Kidney (tissue), 11 donors: Measurements from ENCODE around the gene NUTM2E. TPM values are rescaled to one million over a fixed set of nuclear protein-coding genes. Genes with fewer than 3 reads are reported as not detected.
"Not testable (repeated sequence)": the region's sequence is repeated elsewhere in the genome, so short reads cannot be mapped to it uniquely, and the experiment has no call there.

Source experiments
- DNase-seq, 5 donors: peaks; one replicate each; pipeline ENCODE4 v3.0.0-alpha.2; 2013 to 2020
- FAIRE-seq: peaks from 2 replicates; lab custom pipeline; 2012; peaks lifted over from hg19 to GRCh38; lab: Jason Lieb, UNC
- H3K27ac ChIP-seq, 2 donors: one replicate each; pipeline ENCODE4 v1.7.0; 2013; ENCODE audit warnings: low read depth in 2 of 2, low read length in 2 of 2, inconsistent platforms in 1 of 2
- H3K27me3 ChIP-seq: one replicate; pipeline ENCODE4 v1.7.1; 2013; ENCODE audit warnings: low read length, inconsistent platforms; ENCODE audit not compliant: control insufficient read depth, insufficient read depth
- H3K36me3 ChIP-seq, 3 donors: one replicate each; pipeline versions ENCODE4 v1.7.0 to v1.7.1; 2013; ENCODE audit warnings: low read length in 3 of 3, control low read depth in 1 of 3, inconsistent platforms in 1 of 3; ENCODE audit not compliant: insufficient read depth in 3 of 3, control insufficient read depth in 2 of 3
- H3K4me1 ChIP-seq, 3 donors: one replicate each; pipeline versions ENCODE4 v1.7.0 to v1.7.1; 2013; ENCODE audit warnings: low read length in 3 of 3, inconsistent platforms in 1 of 3, low read depth in 1 of 3; ENCODE audit not compliant: control insufficient read depth in 2 of 3, insufficient read depth in 2 of 3
- H3K4me3 ChIP-seq, 3 donors: one replicate each; pipeline versions ENCODE4 v1.7.0 to v1.8.1; 2013; ENCODE audit warnings: low read length in 3 of 3, control low read depth in 1 of 3, inconsistent platforms in 1 of 3
- H3K9ac ChIP-seq, 3 donors: one replicate each; pipeline versions ENCODE4 v1.7.0 to v1.7.1; 2013; ENCODE audit warnings: low read length in 3 of 3, control low read depth in 1 of 3, inconsistent platforms in 1 of 3
- H3K9me3 ChIP-seq, 3 donors: one replicate each; pipeline versions ENCODE4 v1.7.0 to v1.7.1; 2013; ENCODE audit warnings: low read length in 3 of 3, control low read depth in 1 of 3, inconsistent platforms in 1 of 3; ENCODE audit not compliant: control insufficient read depth in 2 of 3, insufficient read depth in 1 of 3
- intact Hi-C: fragments of 100-400 bp; cut with DNase I; formaldehyde crosslinking; loops from one replicate; pipeline ENCODE4 v1.11.1; 2022
- polyA plus RNA-seq: library from polyadenylated mRNA; stranded (reverse); fragments of 350-450 nt; fragmentation: Illumina TruSeq; extraction: RNeasy Lipid Tissue Mini Kit (QIAGEN cat#74804); gene quantifications from one replicate; pipeline ENCODE4 v1.2.3, GENCODE V29; 2014; ENCODE audit warnings: low read depth, low replicate concordance; ENCODE audit not compliant: insufficient read depth
- total RNA-seq: library from RNA; stranded (reverse); fragmentation: NEBNext Ultra II Directional; extraction: Animal tissue kit (Norgen Biotek cat#: 25700); gene quantifications from one replicate; pipeline ENCODE4 v1.2.1, GENCODE V29; 2021
- donor health status: control.
- donor health status: control.
- donor health status: DM: yes; HTN: yes; CAD: no.
- donor health status: Normal renal cell carcinoma (clear cell type).

The NUTM2E gene
- total and polyA plus RNA-seq, 2 donors from 2014 or later: 0.16 to 0.22 TPM

DNA sequence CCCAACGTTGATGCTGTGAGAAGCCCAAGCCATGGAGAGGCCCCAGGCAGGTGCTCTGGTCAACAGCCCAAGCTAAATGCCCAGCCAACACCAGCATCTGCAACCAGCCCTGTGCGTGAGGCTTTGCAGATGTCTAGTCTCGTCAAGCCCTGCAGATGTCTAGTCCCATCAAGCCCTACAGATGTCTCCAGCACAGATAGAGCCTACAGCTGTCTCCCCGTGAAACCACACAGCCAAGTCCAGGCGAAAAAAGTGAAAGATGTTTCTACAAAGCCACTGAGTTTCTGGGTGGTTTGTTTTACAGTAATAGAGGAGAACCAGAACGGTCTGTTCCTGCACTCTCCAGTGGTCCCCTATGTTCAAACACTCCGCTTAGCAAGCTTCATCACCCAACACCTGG is 41.5 kb downstream of the NUTM2E start:
- DNase-seq, H3K4me1 ChIP-seq, H3K27ac ChIP-seq, FAIRE-seq, H3K27me3 ChIP-seq, intact Hi-C loops, H3K4me3 ChIP-seq, H3K9me3 ChIP-seq, H3K36me3 ChIP-seq, H3K9ac ChIP-seq: not testable (repeated sequence)

- intact Hi-C loops, H3K9me3 ChIP-seq, H3K9ac ChIP-seq, H3K4me1 ChIP-seq, H3K27ac ChIP-seq, DNase-seq, H3K36me3 ChIP-seq, FAIRE-seq, H3K4me3 ChIP-seq, H3K27me3 ChIP-seq: not testable (repeated sequence)
Measured at GRCh38 chr10:79869439-79870097, 43.0 kb downstream of the NUTM2E start.

DNA sequence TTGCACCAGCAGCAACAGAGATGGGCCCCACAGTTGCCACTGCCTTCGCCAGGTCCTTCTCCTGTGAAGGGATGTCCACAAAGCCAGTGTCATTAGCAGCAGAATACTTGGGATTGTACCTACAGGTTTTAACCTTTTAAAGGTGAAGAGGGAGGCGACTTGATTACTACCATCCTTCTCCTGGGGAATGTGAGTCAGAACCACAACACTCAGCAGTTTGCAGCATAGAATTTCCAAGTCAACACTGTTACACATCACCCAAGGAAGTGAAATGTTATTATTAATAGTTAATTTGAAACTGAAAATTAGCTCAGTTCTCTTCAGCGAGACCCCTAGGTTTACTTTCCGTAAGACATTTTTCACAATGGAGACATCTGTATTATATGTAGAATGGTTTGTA is 45.2 kb downstream of the NUTM2E start:
- H3K9ac ChIP-seq, H3K9me3 ChIP-seq, FAIRE-seq, intact Hi-C loops, DNase-seq, H3K27me3 ChIP-seq, H3K4me1 ChIP-seq, H3K36me3 ChIP-seq, H3K27ac ChIP-seq, H3K4me3 ChIP-seq: not testable (repeated sequence)

Other genes with a start within 250 kb of the NUTM2E start
- not detected for gene SFTPA1, start 215.8 kb upstream of the NUTM2E start, total RNA-seq
- not detected for gene SFTPA1, start 215.8 kb upstream of the NUTM2E start, polyA plus RNA-seq
- 1.1 TPM for gene NUTM2B, start 123.5 kb upstream of the NUTM2E start, total RNA-seq
- 2.0 TPM for gene NUTM2B, start 123.5 kb upstream of the NUTM2E start, polyA plus RNA-seq
- 1.7 TPM for gene SFTPD, start 122.4 kb downstream of the NUTM2E start, total RNA-seq
- 1.7 TPM for gene SFTPD, start 122.4 kb downstream of the NUTM2E start, polyA plus RNA-seq